ENCODE measurements around the gene FLAD1.

DNA sequence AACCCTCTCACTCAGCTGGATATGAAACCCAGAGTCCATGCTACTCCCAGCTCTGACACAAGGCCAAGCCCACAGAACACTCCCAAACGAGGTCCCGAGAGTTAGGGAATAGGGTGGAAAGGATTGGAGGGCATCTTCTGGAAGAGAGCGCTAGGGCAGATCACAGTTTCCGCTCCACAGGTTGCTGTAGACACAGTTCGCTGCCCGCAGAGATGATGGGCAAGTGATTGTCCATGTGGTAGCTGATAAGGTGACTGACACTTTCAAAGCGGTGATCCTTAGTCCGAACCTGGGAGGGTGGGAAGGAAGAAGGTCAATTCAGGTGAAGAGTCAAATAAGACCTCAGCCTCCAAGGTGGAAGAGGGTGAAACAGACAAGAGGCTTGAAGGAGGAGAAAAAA, 19.5 kb upstream of the FLAD1 start:
- TF ChIP-seq POLR2A (IDR thresholded peaks at IDR 0.05), result no peak
- no peak for TF ChIP-seq EP300 (IDR thresholded peaks at IDR 0.05)
- no peak for TF ChIP-seq CTCF (IDR thresholded peaks at IDR 0.05)
